GM12872 (cell line): Measurements from ENCODE around the gene NR1H2.

ENCODE experiments used
- TF ChIP-seq, protein P1 (sequence below): IDR thresholded peaks from 3 replicates; pipeline ENCODE4 v1.5.1; 2011; ENCODE audit warnings: low read depth, mild to moderate bottlenecking, low read length, moderate library complexity; ENCODE audit not compliant: insufficient read depth

The NR1H2 gene

DNA sequence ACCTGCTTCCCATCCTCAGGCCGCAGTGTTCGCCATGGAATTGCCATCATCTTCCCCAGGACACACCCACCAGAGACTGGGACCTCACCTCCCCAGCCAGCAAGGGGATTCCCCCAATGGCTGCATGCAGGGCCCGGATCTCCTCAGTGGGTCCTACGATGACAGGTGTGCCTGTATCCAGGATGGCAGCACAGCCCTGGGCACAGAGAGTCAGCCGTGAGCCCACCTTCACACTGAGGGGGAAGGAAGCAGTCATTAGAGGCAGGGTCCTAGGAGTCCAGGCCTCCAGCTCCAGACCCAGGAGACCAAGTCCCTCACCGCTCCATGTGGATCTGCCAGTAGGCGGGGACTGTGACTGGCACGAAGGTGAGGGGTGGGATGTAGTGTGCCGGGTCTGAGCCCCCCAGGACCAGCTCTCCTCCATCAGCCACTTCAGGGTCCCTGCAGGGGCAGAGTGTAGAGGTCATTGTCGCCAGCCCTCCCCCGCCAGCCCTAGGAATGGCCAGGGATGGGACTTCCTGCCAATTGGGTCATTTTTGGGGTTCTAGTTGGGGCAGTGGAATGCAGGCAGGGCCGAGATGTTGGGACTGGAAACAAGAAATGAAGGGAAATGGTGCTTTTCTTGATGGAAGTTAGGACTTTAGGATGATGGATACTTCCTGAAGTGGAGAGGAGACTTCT, 41.4 kb upstream of the NR1H2 start:
- TF ChIP-seq, protein P1, sequence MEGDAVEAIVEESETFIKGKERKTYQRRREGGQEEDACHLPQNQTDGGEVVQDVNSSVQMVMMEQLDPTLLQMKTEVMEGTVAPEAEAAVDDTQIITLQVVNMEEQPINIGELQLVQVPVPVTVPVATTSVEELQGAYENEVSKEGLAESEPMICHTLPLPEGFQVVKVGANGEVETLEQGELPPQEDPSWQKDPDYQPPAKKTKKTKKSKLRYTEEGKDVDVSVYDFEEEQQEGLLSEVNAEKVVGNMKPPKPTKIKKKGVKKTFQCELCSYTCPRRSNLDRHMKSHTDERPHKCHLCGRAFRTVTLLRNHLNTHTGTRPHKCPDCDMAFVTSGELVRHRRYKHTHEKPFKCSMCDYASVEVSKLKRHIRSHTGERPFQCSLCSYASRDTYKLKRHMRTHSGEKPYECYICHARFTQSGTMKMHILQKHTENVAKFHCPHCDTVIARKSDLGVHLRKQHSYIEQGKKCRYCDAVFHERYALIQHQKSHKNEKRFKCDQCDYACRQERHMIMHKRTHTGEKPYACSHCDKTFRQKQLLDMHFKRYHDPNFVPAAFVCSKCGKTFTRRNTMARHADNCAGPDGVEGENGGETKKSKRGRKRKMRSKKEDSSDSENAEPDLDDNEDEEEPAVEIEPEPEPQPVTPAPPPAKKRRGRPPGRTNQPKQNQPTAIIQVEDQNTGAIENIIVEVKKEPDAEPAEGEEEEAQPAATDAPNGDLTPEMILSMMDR = no peak

DNA sequence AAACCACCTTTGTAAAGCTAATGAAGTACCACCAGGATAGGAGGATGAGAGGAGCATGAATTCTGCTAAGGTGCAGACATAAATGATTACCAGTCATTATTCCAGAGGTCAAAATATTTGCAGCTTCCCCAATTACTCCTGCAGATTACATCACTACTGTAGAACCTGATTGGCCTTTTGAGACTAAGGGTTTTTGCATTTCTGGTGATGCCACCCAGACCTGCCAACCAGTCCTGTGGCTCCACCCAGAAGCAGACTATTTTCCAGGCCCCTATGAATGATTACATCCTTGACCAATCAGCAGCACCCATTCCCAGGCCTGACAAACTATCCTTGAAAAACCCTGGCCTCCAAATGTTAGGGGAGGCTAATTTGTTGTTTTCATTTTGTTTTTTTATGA, 35.9 kb upstream of the NR1H2 start:
- TF ChIP-seq, protein P1 = no peak

DNA sequence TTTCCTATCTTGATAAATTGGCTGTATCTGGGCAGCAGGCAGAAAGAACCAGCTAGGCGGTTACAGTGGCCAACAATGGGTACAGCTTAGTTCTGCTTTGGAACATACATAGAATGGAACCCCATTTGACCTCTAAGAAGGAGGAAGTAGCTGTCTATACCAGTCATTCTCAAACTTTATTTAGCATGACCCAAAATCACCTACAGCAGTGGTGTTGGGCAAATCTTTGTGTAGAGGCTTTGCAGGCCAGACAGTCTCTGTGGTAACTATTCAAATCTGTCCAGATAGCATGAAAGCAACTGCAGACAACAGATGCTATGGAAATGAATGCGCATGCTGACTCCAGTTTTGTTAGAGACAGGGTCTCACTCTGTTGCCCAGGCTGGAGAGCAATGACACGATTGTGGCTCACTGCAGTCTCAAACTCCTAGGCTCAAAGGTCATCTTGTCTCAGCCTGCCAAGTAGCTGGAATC, 35.1 kb upstream of the NR1H2 start:
- TF ChIP-seq, protein P1 = no peak

DNA sequence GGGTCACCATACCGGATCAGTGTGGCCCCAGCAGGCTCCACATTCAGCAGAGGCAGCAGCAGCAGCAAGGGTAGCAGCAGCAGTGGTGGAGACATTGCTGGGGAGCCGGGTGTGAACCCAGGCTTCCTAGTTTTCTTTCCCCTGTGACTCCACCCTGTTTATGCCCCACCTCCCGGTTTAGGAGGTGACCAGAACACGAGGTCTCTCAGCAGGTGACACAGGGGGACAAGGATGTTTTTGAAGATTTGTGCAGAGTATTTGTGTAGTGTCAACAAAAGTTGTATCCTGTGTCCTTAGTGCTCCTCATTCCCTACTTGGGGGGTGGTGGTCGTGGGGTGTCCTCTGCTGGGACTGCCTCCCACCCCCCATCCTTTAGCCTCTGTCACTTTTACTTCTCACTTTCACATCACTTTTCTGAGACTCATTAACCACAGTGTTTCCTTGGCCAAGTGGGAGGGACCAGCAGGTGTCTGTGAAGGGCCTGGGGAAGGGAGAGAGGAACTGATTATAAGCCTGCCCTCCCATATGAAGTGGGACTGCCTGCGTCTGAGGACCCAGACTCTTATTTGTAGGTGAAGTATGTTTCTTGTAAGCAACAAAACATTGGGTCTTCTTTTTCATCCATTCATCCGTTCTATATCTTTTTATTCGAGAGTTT, 31.5 kb upstream of the NR1H2 start:
- TF ChIP-seq, protein P1 = no peak

DNA sequence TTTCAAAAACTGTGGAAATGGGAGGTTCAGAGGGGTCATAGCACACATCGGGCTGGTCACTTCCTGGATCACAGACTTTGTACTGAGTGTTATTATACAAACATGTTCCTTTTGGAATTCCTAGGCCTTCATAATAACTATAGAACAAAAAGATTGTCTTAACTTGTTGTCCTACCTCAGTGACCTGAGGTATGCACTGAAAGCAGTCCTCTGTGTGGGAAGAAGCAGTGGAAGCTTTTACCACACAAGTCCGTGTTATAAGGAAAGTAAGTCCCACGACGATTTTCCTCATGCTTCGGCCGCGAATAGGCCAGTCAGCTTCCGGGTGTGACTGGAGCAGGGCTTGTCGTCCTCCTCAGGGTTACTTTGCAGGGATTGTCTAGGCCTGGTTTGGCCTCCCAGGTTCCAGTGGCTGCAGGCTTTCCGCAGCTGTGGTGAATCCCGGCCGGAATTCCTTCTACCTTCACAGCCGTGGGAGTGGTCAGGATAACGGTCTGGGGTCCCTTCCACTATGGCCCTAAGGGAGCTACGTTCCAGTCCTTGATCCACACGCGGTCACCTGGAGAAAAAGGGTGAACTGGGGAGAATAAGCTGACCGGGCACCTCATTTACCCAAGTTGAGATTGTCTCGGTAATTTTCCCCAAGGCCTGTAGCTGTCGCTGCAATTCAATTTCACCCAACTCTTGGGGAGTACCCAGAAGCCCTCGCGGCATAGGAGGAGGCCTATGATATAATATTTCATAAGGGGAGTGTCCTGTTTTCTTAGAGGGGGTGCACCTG, 26.8 kb upstream of the NR1H2 start:
- TF ChIP-seq, protein P1 = peak; percentile 29; the same call in 1 of the 3 replicates

DNA sequence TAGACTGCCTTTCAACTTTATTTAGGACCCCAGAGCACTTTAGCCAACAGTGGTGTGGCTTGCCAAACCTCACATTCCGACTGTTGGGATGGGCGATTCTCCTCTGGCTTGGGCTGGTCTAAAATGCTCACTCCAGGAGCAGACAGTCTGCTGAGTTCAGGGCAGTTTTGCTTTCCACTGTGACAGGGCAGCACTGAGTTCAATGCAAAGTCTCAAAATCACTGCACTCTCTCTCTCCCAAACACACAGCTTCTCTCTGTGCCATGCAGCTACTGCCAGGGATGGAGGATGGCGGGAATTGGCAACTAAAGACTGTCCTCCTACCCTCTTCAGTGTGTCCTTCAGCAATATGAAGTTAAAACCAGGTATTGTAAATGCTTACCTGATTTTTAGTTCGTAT, 24.0 kb upstream of the NR1H2 start:
- TF ChIP-seq, protein P1 = no peak

DNA sequence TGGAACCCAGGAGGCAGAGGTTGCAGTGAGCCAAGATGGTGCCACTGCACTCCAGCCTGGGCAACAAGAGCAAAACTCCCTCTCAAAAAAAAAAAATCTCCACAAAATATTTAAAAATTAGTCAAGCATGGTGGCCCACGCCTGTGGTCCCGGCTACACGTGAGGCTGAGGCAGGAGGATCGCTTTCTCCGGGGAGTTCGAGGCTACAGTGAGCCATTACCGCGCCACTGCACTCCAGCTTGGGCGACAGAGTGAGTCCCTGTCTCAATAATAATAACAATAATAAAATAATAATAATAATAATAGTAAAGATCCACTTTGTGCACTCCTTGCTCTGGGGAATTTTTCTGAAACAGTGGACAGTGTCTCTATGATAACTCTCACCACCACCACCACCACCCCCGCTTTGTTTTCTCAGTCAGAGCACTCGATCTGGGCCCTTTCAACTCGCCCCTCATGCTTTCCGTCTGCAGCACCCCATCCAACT, 19.5 kb upstream of the NR1H2 start:
- TF ChIP-seq, protein P1 = no peak
